ENCODE results near the gene NRCAM. TPM values are rescaled to one million over a fixed set of nuclear protein-coding genes. Genes with fewer than 3 reads are reported as not detected.

Gene NRCAM
- total RNA-seq, 1 experiment from 2014 or later = 45.7 TPM

GRCh38 chr7:108459922-108460551 lies 3.8 kb upstream of the NRCAM start:
- intact Hi-C loops (cut with micrococcal nuclease; ENCODE audit: unreplicated experiment) = loop anchor here (1.0 kb wide), 1 partner anchor 279 kb away; no protein-coding TSS in a partner anchor
- DNase-seq (ENCODE audit: low spot score) = peak; percentile 80
- no peaks in the 10 kb centered on the region for H3K36me3 ChIP-seq (ENCODE audit: insufficient read depth, low read length, poor library complexity, severe bottlenecking)
- no peak overlapping the region for H3K27ac ChIP-seq (ENCODE audit: low read depth, low read length, poor library complexity, severe bottlenecking)
- no peaks in the 10 kb centered on the region for H3K9me3 ChIP-seq (ENCODE audit: low read depth, low read length, poor library complexity, severe bottlenecking)
- peak; percentile 80 for TF ChIP-seq CTCF (conservative IDR thresholded peaks at IDR 0.05; ENCODE audit: low read depth, low read length)
- no peak for TF ChIP-seq EZH2 (IDR thresholded peaks at IDR 0.05; ENCODE audit: borderline replicate concordance, low read depth, low read length, poor library complexity, severe bottlenecking)
- H3K4me3 ChIP-seq (ENCODE audit: low read depth, low read length, poor library complexity, severe bottlenecking) = no peak overlapping the region
- H3K27me3 ChIP-seq (replicated peaks; ENCODE audit: insufficient read depth, low read depth, low read length, poor library complexity) = no peaks in the 10 kb centered on the region
- no TSS peak for BruUV-seq (replicated peaks)
- H3K4me1 ChIP-seq (ENCODE audit: insufficient read depth, low read length, poor library complexity, severe bottlenecking) = peaks cover 7% of the 10 kb centered on the region
- POLR2A ChIA-PET (ENCODE audit: low non-redundant PET) = no interaction called here
- CTCF ChIA-PET = interaction anchor here (0.5 kb wide), 1 partner anchor 544 kb away, joined by 3 read pairs; no protein-coding TSS in a partner anchor

GRCh38 chr7:108457871-108458270 lies 1.6 kb upstream of the NRCAM start:
- ChIA-PET CTCF (no interaction called here), POLR2A (ENCODE audit: low non-redundant PET) (no interaction called here)
- Histone ChIP-seq H3K27ac (ENCODE audit: low read depth, low read length, poor library complexity, severe bottlenecking) (no peak overlapping the region), H3K4me1 (ENCODE audit: insufficient read depth, low read length, poor library complexity, severe bottlenecking) (peaks cover 23% of the 10 kb centered on the region), H3K27me3 (replicated peaks; ENCODE audit: insufficient read depth, low read depth, low read length, poor library complexity) (no peaks in the 10 kb centered on the region), H3K9me3 (ENCODE audit: low read depth, low read length, poor library complexity, severe bottlenecking) (no peaks in the 10 kb centered on the region), H3K36me3 (ENCODE audit: insufficient read depth, low read length, poor library complexity, severe bottlenecking) (no peaks in the 10 kb centered on the region), H3K4me3 (ENCODE audit: low read depth, low read length, poor library complexity, severe bottlenecking) (no peak overlapping the region)
- no peak for DNase-seq (ENCODE audit: low spot score)
- intact Hi-C loops (cut with micrococcal nuclease; ENCODE audit: unreplicated experiment) = no loop called here
- no peak for TF ChIP-seq EZH2 (IDR thresholded peaks at IDR 0.05; ENCODE audit: borderline replicate concordance, low read depth, low read length, poor library complexity, severe bottlenecking)
- TF ChIP-seq CTCF (conservative IDR thresholded peaks at IDR 0.05; ENCODE audit: low read depth, low read length) = no peak
- no TSS peak for BruUV-seq (replicated peaks)

- Histone ChIP-seq H3K4me1 (ENCODE audit: insufficient read depth, low read length, poor library complexity, severe bottlenecking) (peaks cover 29% of the 10 kb centered on the region), H3K4me3 (ENCODE audit: low read depth, low read length, poor library complexity, severe bottlenecking) (peak overlapping the region; percentile 84), H3K27ac (ENCODE audit: low read depth, low read length, poor library complexity, severe bottlenecking) (no peak overlapping the region), H3K27me3 (replicated peaks; ENCODE audit: insufficient read depth, low read depth, low read length, poor library complexity) (no peaks in the 10 kb centered on the region), H3K9me3 (ENCODE audit: low read depth, low read length, poor library complexity, severe bottlenecking) (no peaks in the 10 kb centered on the region), H3K36me3 (ENCODE audit: insufficient read depth, low read length, poor library complexity, severe bottlenecking) (no peaks in the 10 kb centered on the region)
- TF ChIP-seq EZH2 (IDR thresholded peaks at IDR 0.05; ENCODE audit: borderline replicate concordance, low read depth, low read length, poor library complexity, severe bottlenecking) (no peak), CTCF (conservative IDR thresholded peaks at IDR 0.05; ENCODE audit: low read depth, low read length) (no peak)
- ChIA-PET POLR2A (ENCODE audit: low non-redundant PET) (interaction anchor here (0.6 kb wide), 2 partner anchors 36 to 40 kb away, joined by 3 read pairs; no protein-coding TSS in a partner anchor), CTCF (interaction anchor here (0.7 kb wide), 1 partner anchor 392 kb away, joined by 4 read pairs; no protein-coding TSS in a partner anchor)
- intact Hi-C loops (cut with micrococcal nuclease; ENCODE audit: unreplicated experiment) = no loop called here
- no peak for DNase-seq (ENCODE audit: low spot score)
- TSS peak; percentile 67 for BruUV-seq (replicated peaks)
These were observed 757 bp upstream of the NRCAM start for GRCh38 chr7:108456845-108457540.

Data from A673 (cell line).